GM19240 (cell line): Measurements from ENCODE around the gene UBL3.

ENCODE experiments used
- DNase-seq: peaks from one replicate; pipeline ENCODE4 v3.0.0; 2011; ENCODE audit warnings: low spot score; ENCODE audit not compliant: insufficient read length

The UBL3 gene

DNA sequence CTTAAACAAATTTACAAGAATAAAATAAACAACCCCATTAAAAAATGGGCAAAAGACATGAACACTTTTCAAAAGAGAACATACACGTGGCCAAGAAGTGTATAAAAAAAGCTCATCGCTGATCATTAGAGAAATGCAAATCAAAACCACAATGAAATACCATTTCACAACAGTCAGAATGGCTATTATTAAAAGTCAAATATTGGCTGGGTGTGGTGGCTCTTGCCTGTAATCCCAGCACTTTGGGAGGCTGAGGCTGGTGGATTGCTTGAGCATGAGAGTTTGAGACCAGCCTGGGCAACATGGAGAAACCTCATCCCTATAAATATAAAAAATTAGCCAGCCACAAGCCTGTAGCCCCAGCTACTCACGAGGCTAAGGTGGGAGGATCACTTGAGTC, 89.9 kb downstream of the UBL3 start:
- DNase-seq, result no peak

- DNase-seq, result peak; percentile 63
Measured at GRCh38 chr13:29758531-29759114, 91.8 kb downstream of the UBL3 start.

- no peak for DNase-seq
Measured at GRCh38 chr13:29756506-29756905, 93.9 kb downstream of the UBL3 start.

GRCh38 chr13:29754473-29754806, 96.0 kb downstream of the UBL3 start:
- no peak for DNase-seq

GRCh38 chr13:29753618-29754472, 96.6 kb downstream of the UBL3 start:
- no peak for DNase-seq

GRCh38 chr13:29752175-29752574, 98.2 kb downstream of the UBL3 start:
- no peak for DNase-seq

DNA sequence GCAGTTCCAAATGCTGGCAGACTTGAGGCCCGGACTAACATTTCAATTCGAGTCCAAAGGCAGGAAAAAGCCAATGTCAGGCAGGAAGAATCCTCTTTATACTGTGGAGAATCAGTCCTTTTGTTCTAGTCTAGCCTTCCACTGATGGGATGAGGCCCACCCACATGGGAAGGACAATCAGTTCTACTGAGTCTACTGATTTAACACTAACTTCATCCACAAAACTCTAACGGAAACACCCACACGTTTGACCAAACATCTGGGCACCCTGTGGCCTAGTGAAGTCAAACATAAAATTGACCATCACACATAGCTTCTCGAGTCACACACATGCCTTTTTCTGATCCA, 100.3 kb downstream of the UBL3 start:
- no peak for DNase-seq

DNA sequence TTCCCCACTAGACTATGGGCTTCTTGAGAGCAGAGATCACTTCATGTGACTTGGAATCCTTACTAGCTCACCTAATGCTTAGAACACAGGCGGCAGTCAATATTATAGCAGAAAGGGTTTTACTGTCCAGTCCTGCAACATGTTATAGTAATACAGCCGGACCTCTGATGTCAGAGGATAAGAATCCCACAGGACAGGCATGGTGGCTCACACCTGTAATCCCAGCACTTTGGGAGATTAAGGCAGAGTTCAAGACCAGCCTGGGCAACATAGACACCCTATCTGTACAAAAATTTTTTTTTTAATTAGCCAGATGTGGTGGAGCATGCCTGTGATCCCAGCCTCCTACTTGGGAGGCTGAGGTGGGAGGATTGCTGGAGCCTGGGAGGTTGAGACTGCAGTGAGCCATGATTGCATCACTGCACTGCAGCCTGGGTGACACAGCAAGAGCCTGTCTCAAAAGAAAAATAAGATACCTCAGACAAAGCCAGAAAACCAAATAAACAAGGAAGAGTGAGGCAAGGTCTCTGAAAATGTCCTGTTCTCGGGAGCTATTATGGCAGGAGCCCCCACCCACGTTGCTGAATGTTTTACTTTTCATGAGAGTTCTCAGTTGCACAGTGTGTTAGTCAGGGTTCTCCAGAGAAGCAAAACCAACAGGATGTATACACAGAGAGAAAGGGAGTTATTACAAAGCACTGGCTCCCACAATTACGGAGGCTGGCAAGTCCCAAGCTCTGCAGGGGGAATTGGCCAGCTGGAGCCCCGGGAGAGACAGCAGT, 100.8 kb downstream of the UBL3 start:
- no peak for DNase-seq

DNA sequence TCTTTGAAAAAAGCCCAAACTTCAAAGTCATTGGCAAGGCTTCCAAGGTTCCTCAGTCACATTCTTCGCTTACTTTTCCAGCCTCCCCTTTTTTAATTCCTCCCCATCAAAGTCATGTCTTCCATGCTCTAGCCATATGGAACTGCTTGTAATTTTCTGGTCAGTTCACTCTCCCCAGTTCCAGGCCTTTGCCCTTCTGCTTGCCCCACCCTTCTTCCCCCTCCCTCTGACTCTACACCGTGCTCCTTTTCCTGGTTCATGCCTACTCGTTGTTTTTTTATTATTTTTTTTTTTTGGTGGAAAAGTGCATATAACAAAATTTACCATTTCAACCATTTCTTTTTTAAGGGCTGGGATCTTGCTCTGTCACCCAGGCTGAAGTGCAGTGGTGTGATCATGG, 102.3 kb downstream of the UBL3 start:
- DNase-seq, result no peak

- no peak for DNase-seq
Measured at GRCh38 chr13:29746148-29746677, 104.2 kb downstream of the UBL3 start.

GRCh38 chr13:29745704-29746103, 104.7 kb downstream of the UBL3 start:
- no peak for DNase-seq

DNA sequence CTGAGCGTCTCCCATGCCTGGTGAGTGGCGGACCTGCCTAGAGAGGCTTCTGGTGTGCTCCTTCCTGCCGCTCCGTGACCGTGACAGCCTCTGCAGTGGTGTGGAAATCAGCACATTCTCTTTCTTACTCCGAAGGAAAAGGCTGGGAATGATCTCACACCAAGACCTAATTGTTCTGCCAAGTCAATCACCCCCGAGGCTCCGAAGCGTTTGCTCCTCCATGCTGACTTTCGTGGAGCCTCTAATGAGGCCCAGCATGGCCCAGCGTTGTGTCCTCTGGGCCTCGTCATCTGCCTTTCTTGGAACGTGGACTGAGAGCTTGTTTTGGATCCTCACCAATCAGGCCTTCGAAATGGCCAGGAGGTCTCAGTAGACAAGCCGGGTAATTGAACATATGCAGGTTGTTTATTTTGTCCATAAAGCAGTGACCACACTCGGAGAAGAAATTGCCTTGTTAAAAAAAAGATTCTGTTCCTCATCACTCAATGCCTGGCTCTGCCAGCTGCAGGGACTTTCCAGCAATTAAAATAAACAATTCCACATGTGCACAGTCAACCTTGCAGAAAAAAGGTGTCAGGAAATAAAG, 107.1 kb downstream of the UBL3 start:
- DNase-seq, result no peak

DNA sequence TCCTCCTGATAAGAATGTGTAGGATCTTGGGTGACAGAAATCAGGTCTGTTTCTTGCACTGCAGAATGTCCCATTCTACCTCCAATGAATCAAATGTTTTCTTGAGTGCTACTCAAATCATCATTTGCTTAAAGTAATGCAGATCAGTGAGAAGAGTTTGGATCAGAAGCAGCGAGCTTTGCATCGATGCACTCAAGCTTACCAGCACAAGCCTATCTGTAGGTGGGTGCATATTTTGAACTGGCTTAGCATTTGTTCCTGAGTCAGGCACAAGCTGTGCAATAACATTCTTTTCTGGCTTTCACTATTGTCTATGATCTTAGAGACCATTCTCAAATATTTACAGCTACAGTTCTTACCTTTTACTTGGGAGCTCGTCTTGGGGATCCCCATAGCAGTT, 109.5 kb downstream of the UBL3 start:
- DNase-seq, result no peak

DNA sequence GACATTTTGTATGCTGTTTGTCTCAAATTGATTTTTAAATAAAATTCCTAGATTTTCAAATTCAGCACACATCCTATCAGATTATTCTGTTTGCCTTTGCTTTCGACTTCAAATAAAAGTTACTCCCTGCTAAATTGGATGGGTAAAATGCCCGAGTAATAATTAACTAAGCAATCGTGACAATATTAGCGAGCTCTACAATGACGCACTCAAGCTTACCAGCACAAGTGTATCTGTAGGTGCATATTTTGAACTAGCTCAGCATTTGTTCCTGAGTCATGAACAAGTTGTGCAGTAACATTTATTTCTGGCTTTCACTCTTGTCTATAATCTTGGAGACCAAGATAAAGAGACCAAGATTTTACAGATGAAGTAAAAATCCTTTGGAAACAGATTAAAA, 113.4 kb downstream of the UBL3 start:
- DNase-seq, result no peak

DNA sequence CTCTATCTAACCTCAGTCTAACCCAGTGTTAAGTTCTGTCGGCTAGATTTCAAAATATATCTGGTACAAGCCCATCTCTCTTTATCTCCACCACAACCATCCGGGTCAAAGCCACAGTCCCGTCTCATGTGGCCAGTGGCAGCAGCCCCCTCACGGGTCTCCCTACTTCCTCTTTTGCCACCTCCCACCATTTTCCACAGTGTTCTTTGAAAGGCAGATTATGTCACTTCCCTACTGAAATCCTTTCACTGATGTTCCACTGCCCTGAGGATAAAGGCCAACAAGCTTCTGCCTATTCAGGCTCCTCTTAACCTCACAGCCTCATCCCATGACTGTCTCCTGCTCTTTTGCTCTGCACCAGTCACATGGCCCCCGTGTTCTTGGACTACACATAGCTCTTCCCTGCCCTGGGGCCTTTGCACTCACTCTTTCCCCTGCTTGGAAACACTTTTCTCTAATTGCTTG, 117.2 kb downstream of the UBL3 start:
- DNase-seq, result no peak

DNA sequence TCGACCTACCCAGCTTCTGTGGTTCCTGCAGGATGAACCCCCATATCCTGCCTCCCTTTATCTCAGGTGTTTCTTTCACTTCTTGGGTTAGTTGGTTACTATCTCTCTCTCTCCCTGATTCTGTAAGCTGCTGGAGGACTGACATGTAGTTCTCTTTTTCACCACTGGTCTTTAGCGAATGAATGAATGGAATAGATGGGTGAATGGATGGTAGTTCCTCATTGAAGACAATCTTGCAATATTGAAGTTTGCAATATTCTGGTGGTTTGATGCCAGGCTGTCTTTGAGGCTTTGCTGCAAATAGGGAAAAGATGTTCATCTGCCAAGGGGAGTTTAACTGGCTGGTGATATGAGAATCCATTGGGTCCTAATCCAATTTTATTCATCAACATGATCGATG, 120.2 kb downstream of the UBL3 start:
- DNase-seq, result no peak

DNA sequence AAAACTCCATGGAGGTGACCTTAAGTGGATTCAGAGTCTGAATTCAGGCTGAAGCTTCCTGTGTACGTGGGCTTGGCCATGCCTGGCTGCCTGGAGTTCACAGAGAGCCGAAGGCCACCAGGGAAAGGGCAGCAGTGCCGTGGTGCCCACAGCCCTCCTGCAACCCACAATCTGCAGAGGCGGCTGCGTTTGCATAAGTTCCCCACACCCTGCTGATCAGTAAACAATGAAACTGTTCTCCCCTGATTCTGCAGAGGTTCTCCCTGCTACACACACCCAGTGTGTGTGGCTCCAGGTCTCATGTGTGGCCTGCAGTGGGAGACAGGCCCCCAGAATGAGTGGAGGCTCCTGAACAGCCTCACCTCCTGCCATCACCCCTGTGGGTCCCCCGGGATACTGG, 128.0 kb downstream of the UBL3 start:
- no peak for DNase-seq

DNA sequence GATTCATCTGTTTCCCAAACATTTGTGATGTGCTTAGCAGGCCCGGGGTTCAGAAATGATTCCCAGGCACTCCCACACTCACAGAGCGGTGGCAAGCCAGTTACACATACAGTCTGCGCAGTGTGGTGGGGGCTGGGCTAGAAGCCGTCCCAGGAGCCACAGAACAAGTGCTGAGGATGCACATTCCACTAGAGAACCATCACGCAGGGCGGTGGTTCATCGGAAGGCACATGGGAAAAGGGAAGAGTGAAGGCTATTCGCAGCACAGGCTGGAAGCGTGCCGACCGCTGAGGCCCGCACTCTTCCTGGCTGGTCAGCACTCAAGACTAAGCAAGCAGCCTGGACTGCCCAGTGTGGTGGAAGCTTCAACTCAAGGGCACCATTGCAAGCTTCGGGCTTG, 128.7 kb downstream of the UBL3 start:
- DNase-seq, result no peak

GRCh38 chr13:29718694-29719093, 131.7 kb downstream of the UBL3 start:
- no peak for DNase-seq

DNA sequence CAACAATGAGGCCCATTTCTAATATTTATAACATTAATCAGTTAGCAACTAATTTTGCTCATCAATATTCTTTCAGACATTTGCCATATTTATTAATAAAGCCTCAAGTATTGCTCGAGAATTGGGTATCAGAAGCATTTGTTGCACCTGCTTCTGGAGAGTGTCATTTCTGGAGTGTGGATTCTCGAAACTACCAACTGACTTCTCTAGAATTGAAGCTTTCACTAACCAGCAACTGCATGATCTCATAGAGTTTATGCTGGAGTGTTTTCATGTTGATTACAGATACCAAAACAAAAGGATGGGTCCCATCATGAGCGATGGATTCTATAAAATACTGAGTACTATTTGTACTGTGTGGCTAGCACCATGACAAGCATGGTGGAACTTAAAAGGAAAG, 133.9 kb downstream of the UBL3 start:
- DNase-seq, result no peak
